Activated CD4-positive, alpha-beta memory T cell treated with anti-CD3 and anti-CD28 coated beads, Interleukin-2, amount 10 ng/mL, durations not matched to agents 7 days and 5 days (primary cell): ENCODE data around the gene SOX5. TPM values are rescaled to one million over a fixed set of nuclear protein-coding genes. Genes with fewer than 3 reads are reported as not detected.
"Not testable (repeated sequence)": the region's sequence is repeated elsewhere in the genome, so short reads cannot be mapped to it uniquely, and the experiment has no call there.

Source experiments
- CTCF ChIA-PET: fragments of 350-600 bp; sonication (Branson Sonifier 250); formaldehyde crosslinking; loops from one replicate; lab custom pipeline; 2021; ENCODE audit warnings: antibody characterized with exemption, inconsistent platforms; lab: Charles Lee
- POLR2A ChIA-PET: fragments of 350-600 bp; sonication (Branson Sonifier 250); formaldehyde crosslinking; loops from one replicate; lab custom pipeline; 2021; ENCODE audit warnings: antibody characterized with exemption; lab: Charles Lee
- DNase-seq: peaks from one replicate; pipeline ENCODE4 v3.0.0-alpha.2; 2020
- H3K27ac Mint-ChIP-seq: one replicate; pipeline ENCODE4 v1.8.0; 2021; ENCODE audit warnings: mild to moderate bottlenecking, mixed read lengths
- H3K27me3 Mint-ChIP-seq: one replicate; pipeline ENCODE4 v1.8.0; 2021; ENCODE audit warnings: mixed read lengths
- H3K36me3 Mint-ChIP-seq: one replicate; pipeline ENCODE4 v1.8.0; 2021; ENCODE audit warnings: low read depth, mixed read lengths
- H3K4me1 Mint-ChIP-seq: one replicate; pipeline ENCODE4 v1.8.0; 2021; ENCODE audit warnings: mixed read lengths
- H3K4me3 Mint-ChIP-seq: one replicate; pipeline ENCODE4 v1.8.0; 2021; ENCODE audit warnings: mild to moderate bottlenecking, mixed read lengths
- H3K9me3 Mint-ChIP-seq: one replicate; pipeline ENCODE4 v1.8.0; 2021; ENCODE audit warnings: mixed read lengths
- total RNA-seq, 2 experiments: library from RNA; stranded (reverse); gene quantifications; one replicate each; pipeline ENCODE4 v1.2.3, GENCODE V29; 2021

Gene SOX5
- total RNA-seq, 2 experiments from 2014 or later: 0.45 to 0.75 TPM

DNA sequence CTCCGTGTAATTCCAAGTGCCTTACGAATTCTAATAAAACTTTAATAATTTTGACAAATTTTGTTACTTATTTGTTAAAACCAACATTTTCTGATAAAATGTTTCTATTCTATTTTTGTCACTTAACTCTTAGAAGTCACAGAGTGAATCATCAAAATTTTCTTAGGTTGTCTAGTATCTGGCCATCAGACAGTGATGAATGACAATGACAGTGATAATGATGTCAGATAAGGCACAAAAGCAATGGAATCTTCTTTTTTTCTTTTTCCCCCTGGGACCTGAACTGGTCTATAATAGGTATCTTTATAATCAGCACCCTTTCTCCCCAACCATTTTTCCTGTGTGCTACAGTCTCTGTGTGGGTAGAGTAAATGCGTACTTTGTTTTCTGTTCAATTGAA lies 407.3 kb downstream of the SOX5 start:
- Mint-ChIP-seq H3K4me1 (no peaks in the 10 kb centered on the region), H3K4me3 (no peak overlapping the region), H3K36me3 (no peaks in the 10 kb centered on the region), H3K27me3 (no peaks in the 10 kb centered on the region), H3K9me3 (peaks cover 2% of the 10 kb centered on the region), H3K27ac (no peak overlapping the region)
- CTCF ChIA-PET: no interaction called here
- no peak for DNase-seq
- POLR2A ChIA-PET: no interaction called here

DNA sequence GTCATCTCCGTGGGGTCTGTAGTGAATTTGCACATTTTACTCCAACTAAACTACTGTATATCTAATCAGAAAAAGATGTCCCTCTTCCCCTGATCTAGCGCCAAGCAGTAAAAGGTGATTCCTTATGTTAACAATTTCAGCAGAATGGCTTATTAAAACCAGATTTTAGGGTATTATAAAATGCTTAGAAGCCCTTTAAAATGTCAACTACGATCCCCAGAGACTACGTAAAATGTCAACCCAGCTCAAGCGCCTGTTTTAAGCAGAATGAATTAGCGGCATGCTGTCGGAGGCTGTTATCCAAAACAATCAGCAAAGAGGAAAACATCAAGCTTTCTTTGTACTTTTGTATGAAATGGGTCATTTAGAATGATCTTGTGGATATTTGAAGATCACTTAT lies 408.9 kb downstream of the SOX5 start:
- Mint-ChIP-seq H3K4me3 (no peak overlapping the region), H3K27me3 (no peaks in the 10 kb centered on the region), H3K9me3 (peaks cover 2% of the 10 kb centered on the region), H3K4me1 (no peaks in the 10 kb centered on the region), H3K36me3 (no peaks in the 10 kb centered on the region), H3K27ac (no peak overlapping the region)
- DNase-seq: no peak
- ChIA-PET POLR2A (no interaction called here), CTCF (no interaction called here)

DNA sequence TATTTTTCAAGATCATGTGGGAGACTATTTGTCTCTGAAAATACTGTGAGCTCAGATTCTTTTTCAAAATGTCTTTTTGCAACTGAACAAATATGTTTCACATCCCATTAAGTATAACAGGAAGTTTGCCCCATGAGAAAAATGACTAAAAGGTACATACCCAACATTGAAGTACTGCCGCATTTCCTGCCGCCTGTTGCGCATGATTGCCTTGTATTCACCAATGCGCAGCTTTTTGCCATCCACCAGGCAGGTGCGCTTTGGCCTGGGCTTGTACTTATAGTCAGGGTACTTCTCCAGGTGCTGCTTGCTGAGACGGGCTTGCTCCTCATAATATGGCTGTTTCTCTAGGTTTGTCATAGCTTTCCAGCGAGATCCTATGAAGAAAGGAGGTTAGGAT lies 413.2 kb downstream of the SOX5 start:
- Mint-ChIP-seq H3K9me3 (peaks cover 7% of the 10 kb centered on the region), H3K27ac (no peak overlapping the region), H3K27me3 (no peaks in the 10 kb centered on the region), H3K4me1 (no peaks in the 10 kb centered on the region), H3K4me3 (no peak overlapping the region), H3K36me3 (no peaks in the 10 kb centered on the region)
- ChIA-PET POLR2A (no interaction called here), CTCF (no interaction called here)
- no peak for DNase-seq

DNA sequence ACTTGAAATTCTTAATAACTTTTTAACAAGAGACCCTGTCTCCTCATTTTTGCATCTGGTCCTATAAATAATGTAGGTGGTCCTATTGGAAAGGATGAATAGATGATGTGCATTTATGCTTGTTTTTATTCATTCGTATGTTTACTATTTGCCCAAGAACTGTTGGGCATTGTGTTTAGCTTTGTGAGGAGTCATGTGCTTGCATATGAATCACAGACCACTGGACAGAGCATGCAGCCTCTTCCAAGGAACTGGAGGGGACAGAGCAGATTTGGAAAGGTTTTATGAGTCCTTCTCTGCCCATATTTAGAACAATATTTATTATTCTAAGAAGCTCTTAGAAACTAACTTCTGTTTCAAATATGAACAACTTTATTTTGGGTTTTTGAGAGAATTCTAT lies 414.0 kb downstream of the SOX5 start:
- Mint-ChIP-seq H3K4me3 (no peak overlapping the region), H3K36me3 (no peaks in the 10 kb centered on the region), H3K27me3 (no peaks in the 10 kb centered on the region), H3K4me1 (no peaks in the 10 kb centered on the region), H3K9me3 (peaks cover 7% of the 10 kb centered on the region), H3K27ac (no peak overlapping the region)
- no peak for DNase-seq
- CTCF ChIA-PET: no interaction called here
- POLR2A ChIA-PET: no interaction called here

DNA sequence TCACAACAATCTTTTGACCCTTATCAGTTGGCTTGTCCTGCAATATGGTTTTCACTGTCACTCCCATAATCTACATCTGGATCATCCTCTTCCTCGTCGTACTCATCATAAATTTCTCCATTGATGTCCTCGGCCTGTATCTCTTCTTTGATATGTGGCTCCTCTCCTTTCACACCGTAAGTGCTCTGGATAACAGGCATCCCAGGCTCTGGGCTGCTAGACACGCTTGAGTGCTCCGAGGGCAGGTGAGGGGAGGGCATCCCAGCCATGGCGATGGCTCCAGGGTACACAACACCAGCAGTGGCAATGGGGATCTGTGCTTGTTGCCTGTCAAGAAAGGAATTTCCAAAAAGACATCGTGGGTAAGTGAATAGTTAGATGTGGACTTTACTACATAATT lies 415.3 kb downstream of the SOX5 start:
- H3K9me3 Mint-ChIP-seq: peaks cover 7% of the 10 kb centered on the region
- no peaks in the 10 kb centered on the region for H3K36me3 Mint-ChIP-seq
- no peak for DNase-seq
- no peak overlapping the region for H3K27ac Mint-ChIP-seq
- ChIA-PET POLR2A (no interaction called here), CTCF (no interaction called here)
- no peak overlapping the region for H3K4me3 Mint-ChIP-seq
- no peaks in the 10 kb centered on the region for H3K27me3 Mint-ChIP-seq
- H3K4me1 Mint-ChIP-seq: no peaks in the 10 kb centered on the region

DNA sequence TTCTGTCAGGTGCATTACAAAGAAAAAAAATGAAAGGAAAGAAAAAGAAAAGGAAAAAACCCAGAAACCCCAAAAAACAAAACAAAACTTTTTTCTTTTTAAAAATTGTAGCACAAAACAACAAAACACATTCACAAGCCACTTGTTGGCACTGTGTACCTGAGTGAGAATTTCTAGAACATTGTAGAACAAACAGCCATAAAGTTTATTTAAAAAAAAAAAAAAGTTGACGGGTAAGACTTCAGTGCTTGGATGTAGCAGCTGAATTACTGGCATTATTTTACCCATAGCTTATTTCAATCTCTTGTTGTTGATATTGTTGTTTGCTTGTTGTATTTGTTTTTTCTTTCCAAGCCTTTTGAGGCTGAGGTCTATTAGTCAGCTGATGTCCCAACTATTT lies 415.8 kb downstream of the SOX5 start:
- DNase-seq: no peak
- no peaks in the 10 kb centered on the region for H3K36me3 Mint-ChIP-seq
- no peaks in the 10 kb centered on the region for H3K4me1 Mint-ChIP-seq
- ChIA-PET CTCF (no interaction called here), POLR2A (no interaction called here)
- no peak overlapping the region for H3K4me3 Mint-ChIP-seq
- H3K27ac Mint-ChIP-seq: no peak overlapping the region
- peaks cover 7% of the 10 kb centered on the region for H3K9me3 Mint-ChIP-seq
- H3K27me3 Mint-ChIP-seq: no peaks in the 10 kb centered on the region

DNA sequence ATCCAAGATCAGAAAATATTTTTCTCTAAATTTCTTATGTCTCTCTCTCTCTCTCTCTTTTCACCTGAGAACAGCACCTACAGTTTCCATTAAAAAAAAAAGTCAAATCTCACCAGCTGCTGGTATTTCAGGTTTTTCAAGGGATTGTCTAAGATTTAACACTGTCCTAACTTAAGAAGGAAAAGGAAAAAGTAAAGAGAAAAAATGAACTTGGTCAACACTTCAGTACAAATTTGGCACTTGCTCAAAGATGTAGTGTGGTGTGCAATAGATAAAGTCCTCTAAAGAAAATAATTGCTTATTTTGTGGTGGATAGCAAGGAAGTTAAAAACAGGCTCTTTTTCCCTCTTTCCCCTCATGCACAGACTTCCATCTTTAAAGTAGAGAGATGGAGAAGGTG lies 416.2 kb downstream of the SOX5 start:
- Mint-ChIP-seq H3K9me3 (peaks cover 5% of the 10 kb centered on the region), H3K4me3 (no peak overlapping the region), H3K36me3 (no peaks in the 10 kb centered on the region), H3K27ac (no peak overlapping the region), H3K4me1 (no peaks in the 10 kb centered on the region), H3K27me3 (no peaks in the 10 kb centered on the region)
- ChIA-PET CTCF (no interaction called here), POLR2A (no interaction called here)
- no peak for DNase-seq

DNA sequence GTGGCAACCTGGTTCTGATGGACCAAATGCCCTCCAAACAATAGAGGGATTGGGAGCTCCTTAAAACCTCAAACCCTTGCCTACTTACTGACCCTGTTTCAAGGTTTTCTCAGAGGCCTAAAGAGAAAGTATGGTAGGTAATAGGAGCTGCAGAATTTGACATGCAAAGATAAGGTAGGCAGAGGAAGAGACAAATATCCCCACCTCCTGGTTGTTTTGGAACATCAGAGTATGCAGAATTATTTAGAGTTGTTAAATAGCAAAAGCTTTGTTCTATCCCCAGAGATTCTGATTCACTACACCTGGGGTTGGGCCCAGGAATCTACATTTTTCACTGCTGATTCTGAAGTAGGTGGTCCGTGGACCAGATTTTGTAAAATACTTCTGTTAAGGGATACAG lies 421.2 kb downstream of the SOX5 start:
- H3K4me1 Mint-ChIP-seq: no peaks in the 10 kb centered on the region
- no peaks in the 10 kb centered on the region for H3K9me3 Mint-ChIP-seq
- H3K27me3 Mint-ChIP-seq: no peaks in the 10 kb centered on the region
- ChIA-PET POLR2A (no interaction called here), CTCF (no interaction called here)
- no peak overlapping the region for H3K4me3 Mint-ChIP-seq
- no peak for DNase-seq
- no peaks in the 10 kb centered on the region for H3K36me3 Mint-ChIP-seq
- H3K27ac Mint-ChIP-seq: no peak overlapping the region

DNA sequence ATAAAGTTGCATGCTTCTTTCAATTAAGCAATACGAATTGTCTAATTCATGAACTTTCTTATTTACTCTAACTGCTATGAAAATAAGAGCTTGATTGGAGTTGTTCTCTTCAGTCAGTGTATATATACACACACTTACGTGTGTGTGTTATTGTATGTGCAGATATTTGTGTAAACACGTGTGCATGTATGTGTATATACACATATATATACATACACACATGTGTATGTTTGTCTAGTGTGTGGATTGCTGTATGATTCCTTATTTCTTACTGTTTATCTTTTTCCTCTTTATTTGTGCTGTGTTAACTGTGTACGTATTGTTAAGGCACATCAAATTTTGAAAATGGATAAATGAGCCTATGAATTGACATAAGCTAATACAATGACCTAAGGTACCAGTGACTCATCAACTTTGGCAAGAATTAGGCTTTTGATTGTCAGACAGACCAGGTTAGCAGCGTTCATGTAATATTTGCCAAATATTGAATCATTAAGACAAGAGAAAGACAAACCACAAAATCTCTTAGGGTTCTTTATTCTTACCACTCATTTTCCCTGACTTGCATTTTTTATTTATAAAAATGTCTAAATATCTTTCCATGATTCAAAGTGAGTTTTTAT lies 423.9 kb downstream of the SOX5 start:
- CTCF ChIA-PET: interaction anchor here (0.6 kb wide), 1 partner anchor 575 kb away, joined by 3 read pairs; no protein-coding TSS in a partner anchor
- no peaks in the 10 kb centered on the region for H3K4me1 Mint-ChIP-seq
- no peaks in the 10 kb centered on the region for H3K9me3 Mint-ChIP-seq
- H3K4me3 Mint-ChIP-seq: no peak overlapping the region
- POLR2A ChIA-PET: no interaction called here
- no peak overlapping the region for H3K27ac Mint-ChIP-seq
- no peaks in the 10 kb centered on the region for H3K36me3 Mint-ChIP-seq
- DNase-seq: no peak
- no peaks in the 10 kb centered on the region for H3K27me3 Mint-ChIP-seq

DNA sequence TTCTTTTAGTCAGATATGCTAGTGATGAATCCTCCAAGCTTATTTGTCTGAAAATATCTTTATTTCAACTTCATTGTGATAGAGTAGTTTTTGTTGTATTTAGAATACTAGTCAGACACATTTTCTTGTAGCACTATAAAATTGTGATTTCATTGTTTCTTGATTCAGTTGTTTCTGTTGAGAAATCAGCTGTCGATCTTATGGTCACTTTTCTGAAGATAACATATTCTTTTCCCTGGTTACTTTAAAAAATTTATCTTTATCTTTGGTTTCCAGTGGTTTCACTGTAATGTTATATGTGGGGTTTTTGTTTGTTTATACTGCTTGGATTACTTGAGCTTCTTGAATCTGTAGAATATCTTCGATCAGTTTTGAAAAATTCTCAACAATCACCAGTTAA lies 426.1 kb downstream of the SOX5 start:
- CTCF ChIA-PET: interaction anchor here (0.7 kb wide), 1 partner anchor 340 kb away, joined by 3 read pairs; no protein-coding TSS in a partner anchor
- H3K36me3 Mint-ChIP-seq: no peaks in the 10 kb centered on the region
- no peaks in the 10 kb centered on the region for H3K9me3 Mint-ChIP-seq
- no peaks in the 10 kb centered on the region for H3K4me1 Mint-ChIP-seq
- H3K27me3 Mint-ChIP-seq: no peaks in the 10 kb centered on the region
- H3K4me3 Mint-ChIP-seq: no peak overlapping the region
- POLR2A ChIA-PET: no interaction called here
- no peak overlapping the region for H3K27ac Mint-ChIP-seq
- DNase-seq: no peak

DNA sequence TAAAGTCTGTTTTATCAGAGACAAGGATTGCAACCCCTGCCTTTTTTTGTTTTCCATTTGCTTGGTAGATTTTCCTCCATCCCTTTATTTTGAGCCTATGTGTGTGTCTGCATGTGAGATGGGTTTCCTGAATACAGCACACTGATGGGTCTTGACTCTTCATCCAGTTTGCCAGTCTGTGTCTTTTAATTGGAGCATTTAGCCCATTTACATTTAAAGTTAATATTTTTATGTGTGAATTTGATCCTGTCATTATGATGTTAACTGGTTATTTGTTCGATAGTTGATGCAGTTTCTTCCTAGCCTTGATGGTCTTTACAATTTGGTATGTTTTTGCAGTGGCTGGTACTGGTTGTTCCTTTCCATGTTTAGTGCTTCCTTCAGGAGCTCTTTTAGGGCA lies 430.0 kb downstream of the SOX5 start:
- H3K27me3 Mint-ChIP-seq, H3K4me1 Mint-ChIP-seq, H3K9me3 Mint-ChIP-seq, CTCF ChIA-PET, H3K27ac Mint-ChIP-seq, H3K4me3 Mint-ChIP-seq, H3K36me3 Mint-ChIP-seq, DNase-seq, POLR2A ChIA-PET: not testable (repeated sequence)

DNA sequence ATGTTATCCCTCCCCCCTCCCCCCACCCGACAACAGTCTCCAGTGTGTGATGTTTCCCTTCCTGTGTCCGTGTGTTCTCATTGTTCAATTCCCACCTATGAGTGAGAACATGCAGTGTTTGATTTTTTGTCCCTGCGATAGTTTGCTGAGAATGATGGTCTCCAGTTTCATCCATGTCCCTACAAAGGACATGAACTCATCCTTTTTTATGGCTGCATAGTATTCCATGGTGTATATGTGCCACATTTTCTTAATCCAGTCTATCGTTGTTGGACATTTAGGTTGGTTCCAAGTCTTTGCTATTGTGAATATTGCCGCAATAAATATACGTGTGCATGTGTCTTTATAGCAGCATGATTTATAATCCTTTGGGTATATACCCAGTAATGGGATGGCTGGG lies 433.7 kb downstream of the SOX5 start:
- H3K4me1 Mint-ChIP-seq, H3K36me3 Mint-ChIP-seq, DNase-seq, H3K4me3 Mint-ChIP-seq, H3K27me3 Mint-ChIP-seq, POLR2A ChIA-PET, H3K27ac Mint-ChIP-seq, CTCF ChIA-PET: not testable (repeated sequence)
- peaks cover 10% of the 10 kb centered on the region for H3K9me3 Mint-ChIP-seq

DNA sequence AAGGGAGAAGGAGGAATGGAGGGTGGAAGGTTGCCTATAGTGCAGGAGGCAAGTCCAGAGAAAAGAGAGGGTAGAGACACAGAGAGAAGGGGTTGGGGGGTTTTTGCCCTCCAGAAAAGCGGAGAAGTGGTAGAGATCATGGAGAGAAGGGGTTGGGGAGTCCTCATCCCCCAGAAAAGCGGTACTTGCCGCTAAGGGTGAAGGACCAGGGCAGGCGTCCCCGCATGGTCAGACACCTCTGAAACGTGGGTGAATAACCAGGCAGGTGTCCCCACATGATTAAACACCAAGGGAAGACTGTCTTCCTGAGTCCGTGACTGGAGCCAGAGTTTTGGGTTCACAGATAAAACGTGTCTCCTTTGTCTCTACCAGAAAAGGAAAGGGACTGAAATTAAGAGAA lies 439.0 kb downstream of the SOX5 start:
- no peak for DNase-seq
- no peaks in the 10 kb centered on the region for H3K36me3 Mint-ChIP-seq
- CTCF ChIA-PET: no interaction called here
- H3K27me3 Mint-ChIP-seq: no peaks in the 10 kb centered on the region
- peaks cover 15% of the 10 kb centered on the region for H3K9me3 Mint-ChIP-seq
- no peak overlapping the region for H3K27ac Mint-ChIP-seq
- no peaks in the 10 kb centered on the region for H3K4me1 Mint-ChIP-seq
- POLR2A ChIA-PET: no interaction called here
- no peak overlapping the region for H3K4me3 Mint-ChIP-seq

DNA sequence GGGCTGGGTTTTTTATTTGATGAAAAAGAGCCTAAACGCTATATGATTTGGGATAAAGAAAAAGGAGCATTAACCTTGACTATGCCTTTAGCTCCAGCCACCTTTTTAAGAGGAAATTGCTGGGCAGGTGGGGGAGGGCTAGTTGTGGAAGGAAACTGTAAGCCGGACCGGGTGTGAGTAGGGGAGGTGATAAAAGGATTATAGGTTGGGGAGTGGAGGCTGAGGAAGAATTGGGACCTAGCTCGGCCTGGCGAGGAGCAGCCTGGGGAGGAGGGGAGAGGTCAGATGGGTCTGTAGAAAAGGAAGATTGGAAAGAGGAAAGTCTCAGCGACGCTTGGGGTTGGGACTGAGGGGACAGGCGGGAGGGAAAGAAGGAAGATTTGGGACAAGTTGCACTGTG lies 439.6 kb downstream of the SOX5 start:
- H3K27ac Mint-ChIP-seq, DNase-seq, H3K27me3 Mint-ChIP-seq, H3K4me3 Mint-ChIP-seq, H3K4me1 Mint-ChIP-seq, H3K36me3 Mint-ChIP-seq, POLR2A ChIA-PET, CTCF ChIA-PET: not testable (repeated sequence)
- H3K9me3 Mint-ChIP-seq: peaks cover 16% of the 10 kb centered on the region
